SK-N-SH (cell line): ENCODE results near the gene TMEM26.

Experiments
- CTCF ChIP-seq: fragments of 200-600 bp; sonication (generic); IDR thresholded peaks from 2 replicates; pipeline ENCODE4 v1.6.1; 2017; ENCODE audit warnings: antibody characterized with exemption, mild to moderate bottlenecking, moderate library complexity
- PBX3 ChIP-seq: IDR thresholded peaks from 2 replicates; pipeline ENCODE4; 2012

- no peak for TF ChIP-seq CTCF
- no peak for TF ChIP-seq PBX3
Measured at GRCh38 chr10:61492364-61492995, 39.3 kb upstream of the TMEM26 start.
